SK-N-SH treated with all-trans-retinoic acid at 6 μM for 48 hours (cell line): ENCODE measurements around the gene MEIS1.

ENCODE experiments used
- ATAC-seq: fragments of 200-7000 bp; cut with Tn5 transposase; 3 replicates; pipeline ENCODE4 v1.9.1; 2020; ENCODE audit warnings: mild to moderate bottlenecking, moderate library complexity
- ARNTL ChIP-seq: fragments of 450-650 bp; formaldehyde crosslinking; IDR thresholded peaks from 2 replicates; pipeline ENCODE4 v1.5.0; 2020; ENCODE audit warnings: low read depth, mild to moderate bottlenecking, moderate library complexity, borderline replicate concordance
- BACH2 ChIP-seq: fragments of 250-450 bp; sonication (Bioruptor Pico); IDR thresholded peaks from 2 replicates; pipeline ENCODE4 v1.9.0; 2021; ENCODE audit warnings: mild to moderate bottlenecking, borderline replicate concordance
- CREB5 ChIP-seq: fragments of 250-450 bp; sonication (Bioruptor Pico); IDR thresholded peaks from 2 replicates; pipeline ENCODE4 v1.5.1; 2020; ENCODE audit warnings: low read depth, mild to moderate bottlenecking, moderate library complexity
- CSDC2 ChIP-seq: fragments of 250-450 bp; sonication (Bioruptor Pico); IDR thresholded peaks from 2 replicates; pipeline ENCODE4 v1.5.0; 2020; ENCODE audit warnings: mild to moderate bottlenecking, moderate library complexity
- ESRRG ChIP-seq: fragments of 250-450 bp; sonication (Bioruptor Pico); IDR thresholded peaks from 2 replicates; pipeline ENCODE4 v1.6.1; 2021; ENCODE audit warnings: mild to moderate bottlenecking
- GLIS3 ChIP-seq: fragments of 250-450 bp; sonication (Bioruptor Pico); IDR thresholded peaks from 2 replicates; pipeline ENCODE4 v1.5.0; 2020; ENCODE audit warnings: mild to moderate bottlenecking, moderate library complexity
- ISL1 ChIP-seq: fragments of 250-450 bp; sonication (Bioruptor Pico); IDR thresholded peaks from 2 replicates; pipeline ENCODE4 v2.1.2; 2022; ENCODE audit warnings: mild to moderate bottlenecking, moderate library complexity
- OSR1 ChIP-seq: fragments of 250-450 bp; sonication (Bioruptor Pico); IDR thresholded peaks from 2 replicates; pipeline ENCODE4 v1.8.0; 2022; ENCODE audit warnings: moderate library complexity, mild to moderate bottlenecking, inconsistent platforms
- PATZ1 ChIP-seq: fragments of 250-450 bp; sonication (Bioruptor Pico); IDR thresholded peaks from 2 replicates; pipeline ENCODE4 v1.8.0; 2020; ENCODE audit warnings: mild to moderate bottlenecking, moderate library complexity, borderline replicate concordance
- POU6F1 ChIP-seq: fragments of 250-450 bp; sonication (Bioruptor Pico); IDR thresholded peaks from 2 replicates; pipeline ENCODE4 v1.8.0; 2021; ENCODE audit warnings: low read depth, mild to moderate bottlenecking, moderate library complexity, borderline replicate concordance
- PPARA ChIP-seq: fragments of 250-450 bp; sonication (Bioruptor Pico); IDR thresholded peaks from 2 replicates; pipeline ENCODE4 v1.5.0; 2020; ENCODE audit warnings: mild to moderate bottlenecking, borderline replicate concordance
- RARB ChIP-seq: fragments of 250-450 bp; sonication (Bioruptor Pico); IDR thresholded peaks from 2 replicates; pipeline ENCODE4 v1.8.0; 2021; ENCODE audit warnings: mild to moderate bottlenecking, moderate library complexity
- SNAI2 ChIP-seq: fragments of 250-450 bp; sonication (Bioruptor Pico); IDR thresholded peaks from 2 replicates; pipeline ENCODE4 v1.5.0; 2020; ENCODE audit warnings: mild to moderate bottlenecking, moderate library complexity
- TCF4 ChIP-seq: fragments of 250-450 bp; sonication (Bioruptor Pico); IDR thresholded peaks from 2 replicates; pipeline ENCODE4 v1.8.0; 2021; ENCODE audit warnings: mild to moderate bottlenecking, moderate library complexity, borderline replicate concordance
- ZC3H10 ChIP-seq: fragments of 250-450 bp; sonication (Bioruptor Pico); IDR thresholded peaks from 2 replicates; pipeline ENCODE4 v1.5.1; 2021; ENCODE audit warnings: mild to moderate bottlenecking, moderate library complexity
- ZFP3 ChIP-seq: fragments of 250-450 bp; sonication (Bioruptor Pico); IDR thresholded peaks from 2 replicates; pipeline ENCODE4 v1.5.0; 2020; ENCODE audit warnings: mild to moderate bottlenecking, moderate library complexity
- ZFP30 ChIP-seq: fragments of 450-650 bp; formaldehyde crosslinking; IDR thresholded peaks from 2 replicates; pipeline ENCODE4 v1.5.0; 2022; ENCODE audit warnings: mild to moderate bottlenecking, moderate library complexity
- ZNF565 ChIP-seq: fragments of 450-650 bp; formaldehyde crosslinking; conservative IDR thresholded peaks from 2 replicates; pipeline ENCODE4 v1.5.0; 2020; ENCODE audit warnings: low read depth, mild to moderate bottlenecking, moderate library complexity
- ZNF70 ChIP-seq: fragments of 450-650 bp; formaldehyde crosslinking; IDR thresholded peaks from 2 replicates; pipeline ENCODE4 v1.5.0; 2020; ENCODE audit warnings: mild to moderate bottlenecking, moderate library complexity
- ZNF8 ChIP-seq: fragments of 450-650 bp; formaldehyde crosslinking; IDR thresholded peaks from 2 replicates; pipeline ENCODE4 v1.5.0; 2020; ENCODE audit warnings: mild to moderate bottlenecking, moderate library complexity
- TF ChIP-seq, protein P1 (sequence below): fragments of 250-450 bp; sonication (Bioruptor Pico); IDR thresholded peaks from 2 replicates; pipeline ENCODE4 v1.5.0; 2020; ENCODE audit warnings: mild to moderate bottlenecking, moderate library complexity
- TF ChIP-seq, protein P2 (sequence below): fragments of 250-450 bp; sonication (Bioruptor Pico); IDR thresholded peaks from 2 replicates; pipeline ENCODE4 v1.5.1; 2021; ENCODE audit warnings: mild to moderate bottlenecking, moderate library complexity

The MEIS1 gene

GRCh38 chr2:66433695-66433944 is 1.3 kb upstream of the MEIS1 start:
- TF ChIP-seq ISL1 (no peak), ARNTL (CRISPR knock-in tag) (no peak), ZC3H10 (CRISPR knock-in tag) (no peak), ZFP30 (CRISPR knock-in tag) (no peak), GLIS3 (CRISPR knock-in tag) (no peak), BACH2 (CRISPR knock-in tag) (no peak), PATZ1 (CRISPR knock-in tag) (no peak), CSDC2 (CRISPR knock-in tag) (no peak), SNAI2 (no peak), ZFP3 (CRISPR knock-in tag) (no peak), OSR1 (no peak), ESRRG (no peak), TCF4 (CRISPR knock-in tag) (no peak), PPARA (CRISPR knock-in tag) (no peak), RARB (CRISPR knock-in tag) (no peak), POU6F1 (CRISPR knock-in tag) (no peak), ZNF70 (CRISPR knock-in tag) (no peak), ZNF565 (CRISPR knock-in tag) (no peak), ZNF8 (CRISPR knock-in tag) (no peak)
- TF ChIP-seq, protein P1, sequence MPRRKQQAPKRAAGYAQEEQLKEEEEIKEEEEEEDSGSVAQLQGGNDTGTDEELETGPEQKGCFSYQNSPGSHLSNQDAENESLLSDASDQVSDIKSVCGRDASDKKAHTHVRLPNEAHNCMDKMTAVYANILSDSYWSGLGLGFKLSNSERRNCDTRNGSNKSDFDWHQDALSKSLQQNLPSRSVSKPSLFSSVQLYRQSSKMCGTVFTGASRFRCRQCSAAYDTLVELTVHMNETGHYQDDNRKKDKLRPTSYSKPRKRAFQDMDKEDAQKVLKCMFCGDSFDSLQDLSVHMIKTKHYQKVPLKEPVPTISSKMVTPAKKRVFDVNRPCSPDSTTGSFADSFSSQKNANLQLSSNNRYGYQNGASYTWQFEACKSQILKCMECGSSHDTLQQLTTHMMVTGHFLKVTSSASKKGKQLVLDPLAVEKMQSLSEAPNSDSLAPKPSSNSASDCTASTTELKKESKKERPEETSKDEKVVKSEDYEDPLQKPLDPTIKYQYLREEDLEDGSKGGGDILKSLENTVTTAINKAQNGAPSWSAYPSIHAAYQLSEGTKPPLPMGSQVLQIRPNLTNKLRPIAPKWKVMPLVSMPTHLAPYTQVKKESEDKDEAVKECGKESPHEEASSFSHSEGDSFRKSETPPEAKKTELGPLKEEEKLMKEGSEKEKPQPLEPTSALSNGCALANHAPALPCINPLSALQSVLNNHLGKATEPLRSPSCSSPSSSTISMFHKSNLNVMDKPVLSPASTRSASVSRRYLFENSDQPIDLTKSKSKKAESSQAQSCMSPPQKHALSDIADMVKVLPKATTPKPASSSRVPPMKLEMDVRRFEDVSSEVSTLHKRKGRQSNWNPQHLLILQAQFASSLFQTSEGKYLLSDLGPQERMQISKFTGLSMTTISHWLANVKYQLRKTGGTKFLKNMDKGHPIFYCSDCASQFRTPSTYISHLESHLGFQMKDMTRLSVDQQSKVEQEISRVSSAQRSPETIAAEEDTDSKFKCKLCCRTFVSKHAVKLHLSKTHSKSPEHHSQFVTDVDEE = no peak
- no peak for ATAC-seq

GRCh38 chr2:66433945-66434678 is 813 bp upstream of the MEIS1 start:
- peak; percentile 42 for ATAC-seq
- TF ChIP-seq ZNF8 (CRISPR knock-in tag) (no peak), ESRRG (no peak), CREB5 (CRISPR knock-in tag) (no peak), TCF4 (CRISPR knock-in tag) (no peak)
- TF ChIP-seq, protein P2, sequence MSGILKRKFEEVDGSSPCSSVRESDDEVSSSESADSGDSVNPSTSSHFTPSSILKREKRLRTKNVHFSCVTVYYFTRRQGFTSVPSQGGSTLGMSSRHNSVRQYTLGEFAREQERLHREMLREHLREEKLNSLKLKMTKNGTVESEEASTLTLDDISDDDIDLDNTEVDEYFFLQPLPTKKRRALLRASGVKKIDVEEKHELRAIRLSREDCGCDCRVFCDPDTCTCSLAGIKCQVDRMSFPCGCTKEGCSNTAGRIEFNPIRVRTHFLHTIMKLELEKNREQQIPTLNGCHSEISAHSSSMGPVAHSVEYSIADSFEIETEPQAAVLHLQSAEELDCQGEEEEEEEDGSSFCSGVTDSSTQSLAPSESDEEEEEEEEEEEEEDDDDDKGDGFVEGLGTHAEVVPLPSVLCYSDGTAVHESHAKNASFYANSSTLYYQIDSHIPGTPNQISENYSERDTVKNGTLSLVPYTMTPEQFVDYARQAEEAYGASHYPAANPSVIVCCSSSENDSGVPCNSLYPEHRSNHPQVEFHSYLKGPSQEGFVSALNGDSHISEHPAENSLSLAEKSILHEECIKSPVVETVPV = no peak

DNA sequence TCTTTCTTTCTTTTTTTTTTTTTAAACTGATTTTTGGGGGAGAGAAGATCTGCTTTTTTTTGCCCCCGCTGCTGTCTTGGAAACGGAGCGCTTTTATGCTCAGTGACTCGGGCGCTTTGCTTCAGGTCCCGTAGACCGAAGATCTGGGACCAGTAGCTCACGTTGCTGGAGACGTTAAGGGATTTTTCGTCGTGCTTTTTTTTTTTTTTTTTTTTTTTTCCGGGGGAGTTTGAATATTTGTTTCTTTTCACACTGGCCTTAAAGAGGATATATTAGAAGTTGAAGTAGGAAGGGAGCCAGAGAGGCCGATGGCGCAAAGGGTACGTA is 587 bp downstream of the MEIS1 start:
- ATAC-seq = no peak
- TF ChIP-seq PPARA (CRISPR knock-in tag) (no peak), ZC3H10 (CRISPR knock-in tag) (no peak), ZNF70 (CRISPR knock-in tag) (no peak), ISL1 (no peak), ZNF565 (CRISPR knock-in tag) (no peak), ZFP30 (CRISPR knock-in tag) (no peak), ZFP3 (CRISPR knock-in tag) (no peak), ESRRG (no peak), ARNTL (CRISPR knock-in tag) (no peak), ZNF8 (CRISPR knock-in tag) (no peak), POU6F1 (CRISPR knock-in tag) (no peak), SNAI2 (no peak), CREB5 (CRISPR knock-in tag) (no peak), RARB (CRISPR knock-in tag) (no peak)
- TF ChIP-seq, protein P1 = no peak
